Pulmonary artery endothelial cell (primary cell): ENCODE measurements around the gene DBR1. TPM values are rescaled to one million over a fixed set of nuclear protein-coding genes. Genes with fewer than 3 reads are reported as not detected.

ENCODE experiments used
- DNase-seq: peaks from one replicate; pipeline ENCODE4 v3.0.0-alpha.2; 2011; ENCODE audit warnings: low read depth, low spot score
- total RNA-seq: library from RNA; depleted of rRNA; stranded (reverse); fragments of >200 nt; gene quantifications from 2 replicates; pipeline ENCODE4 v1.2.3, GENCODE V29; 2014

The DBR1 gene
- total RNA-seq = 17.9 and 19.5 TPM in 2 replicates

- peak; percentile 24 for DNase-seq
Measured at GRCh38 chr3:138174421-138175131, at the start of gene DBR1. Gene DBR1 (minus strand): TSS chr3:138174921. CDS start chr3:138174795, 126 bp downstream.

GRCh38 chr3:138222942-138223287, 48.2 kb upstream of the DBR1 start:
- no peak for DNase-seq

DNA sequence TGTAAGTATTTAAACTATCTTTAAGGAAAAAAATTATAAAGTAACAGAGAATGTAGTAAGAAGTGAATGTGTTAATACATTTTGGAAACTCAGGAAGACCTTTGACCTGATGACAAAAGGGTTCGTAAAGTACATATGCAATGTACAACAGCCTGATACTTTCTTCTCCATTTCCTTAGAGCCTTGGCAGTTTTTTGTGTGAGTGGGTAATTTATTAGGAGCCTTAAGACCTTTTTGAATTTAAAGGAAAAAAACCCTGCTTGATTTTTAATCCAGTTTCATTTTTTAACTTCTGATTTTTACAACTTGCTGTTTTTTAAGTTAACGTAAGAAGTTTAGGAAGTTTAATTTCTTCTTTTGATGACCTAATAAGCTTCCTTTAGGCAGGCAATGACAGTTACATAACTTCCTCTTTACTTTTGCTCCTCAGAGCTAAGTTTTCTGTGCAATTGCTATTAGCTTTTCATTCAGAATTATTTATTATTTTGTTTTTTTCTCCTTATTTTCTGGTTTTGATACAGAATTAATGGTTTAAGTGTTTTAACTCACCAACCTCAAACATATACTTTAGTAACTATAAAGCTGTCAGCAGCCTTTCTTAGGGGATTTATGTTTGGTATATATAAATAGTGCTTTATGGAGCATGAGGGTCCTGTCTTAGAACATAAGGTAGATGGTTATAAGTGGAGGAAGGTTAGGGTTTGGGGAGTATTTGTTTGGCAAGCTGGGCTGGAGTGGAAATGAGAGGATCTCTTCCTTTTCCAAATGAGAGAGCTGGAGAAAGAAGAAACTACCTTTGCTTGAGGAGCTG, 47.6 kb upstream of the DBR1 start:
- no peak for DNase-seq

DNA sequence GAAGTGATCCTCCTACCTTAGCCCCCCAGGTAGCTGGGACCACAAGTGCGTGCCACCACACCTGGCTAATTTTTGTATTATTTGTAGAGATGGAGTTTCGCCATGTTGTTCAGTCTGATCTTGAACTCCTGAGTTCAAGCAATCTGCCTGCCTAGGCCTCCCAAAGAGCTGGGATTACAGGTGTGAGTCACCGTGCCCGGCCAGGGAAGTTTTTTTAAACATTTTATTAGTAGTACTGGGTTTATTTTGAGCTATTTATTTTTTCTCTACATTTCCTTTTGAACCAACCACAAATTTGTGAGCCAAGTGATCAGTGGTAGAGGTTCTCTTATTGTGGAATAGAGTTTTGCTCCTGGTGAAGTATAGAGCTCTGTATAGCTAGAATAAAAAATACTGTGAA, 46.1 kb upstream of the DBR1 start:
- DNase-seq = no peak

- DNase-seq = no peak
Measured at GRCh38 chr3:138220242-138220641, 45.5 kb upstream of the DBR1 start.

DNA sequence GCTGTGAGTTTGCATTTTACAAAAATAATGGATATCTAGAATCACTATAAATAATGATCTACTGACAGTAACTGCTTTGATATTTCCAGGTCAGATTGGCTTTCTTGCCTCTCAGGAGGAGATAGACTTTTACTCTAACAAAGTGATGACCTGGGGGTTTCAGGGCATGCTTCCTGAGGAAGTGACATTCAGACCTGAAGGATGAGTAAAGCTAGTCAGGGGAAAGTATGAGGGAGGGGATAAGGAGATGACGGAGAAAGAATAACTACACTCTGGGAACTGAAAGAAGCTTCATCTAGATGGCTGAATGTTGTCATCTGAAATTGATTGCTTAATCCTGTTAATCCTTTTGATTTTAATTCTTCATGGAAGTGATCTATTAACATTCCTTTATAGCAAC, 44.5 kb upstream of the DBR1 start:
- peak; percentile 37 for DNase-seq

DNA sequence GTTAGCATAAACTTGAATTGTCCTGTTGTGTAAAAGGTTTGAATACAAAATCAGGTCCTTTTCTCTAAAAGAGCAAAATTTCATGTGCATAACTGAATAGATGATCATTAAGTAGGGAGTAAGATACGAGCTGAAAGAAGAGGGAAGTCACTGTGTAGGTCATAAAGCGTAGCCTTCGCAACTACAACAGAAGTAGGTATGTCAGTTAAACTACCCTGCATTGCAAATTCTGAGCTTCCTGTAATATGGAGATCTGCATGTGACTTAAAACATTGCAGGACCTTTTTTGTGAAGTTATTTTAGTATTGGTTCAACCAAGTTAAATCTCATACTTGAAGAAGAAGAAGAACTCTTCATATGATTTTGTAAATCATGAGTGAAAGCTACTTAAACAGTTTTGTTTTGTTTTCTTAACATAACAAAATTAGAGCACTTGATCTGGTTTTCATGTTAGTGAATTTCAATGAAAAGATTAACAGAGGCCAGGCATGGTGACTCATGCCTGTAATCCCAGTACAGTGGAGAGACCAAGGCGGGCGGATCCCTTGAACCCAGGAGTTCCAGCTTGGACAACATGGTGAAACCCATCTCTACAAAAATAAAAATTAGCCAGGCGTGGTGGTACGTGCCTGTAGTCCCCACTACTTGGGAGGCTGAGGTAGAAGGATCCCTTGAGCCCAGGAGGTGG, 38.8 kb upstream of the DBR1 start:
- no peak for DNase-seq

DNA sequence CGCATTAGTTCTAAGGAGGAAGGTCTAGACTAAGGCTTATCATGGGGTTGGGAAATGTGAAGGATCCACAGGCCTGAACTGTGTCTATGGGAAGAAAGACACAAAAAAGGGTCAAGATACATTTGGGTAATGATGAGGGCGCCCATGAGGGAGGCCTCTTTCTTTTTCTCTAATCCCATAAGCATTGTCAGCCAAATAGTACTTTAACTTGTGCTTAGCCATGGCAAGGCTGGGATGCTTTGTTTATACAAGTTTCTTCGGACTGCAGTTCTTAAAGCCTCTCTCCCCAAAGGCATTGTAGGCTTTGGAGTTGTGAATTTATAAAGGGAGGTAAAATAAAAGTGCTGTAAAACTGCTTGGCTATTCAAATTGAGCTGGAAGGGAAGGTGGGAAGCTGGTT, 35.8 kb upstream of the DBR1 start:
- no peak for DNase-seq

DNA sequence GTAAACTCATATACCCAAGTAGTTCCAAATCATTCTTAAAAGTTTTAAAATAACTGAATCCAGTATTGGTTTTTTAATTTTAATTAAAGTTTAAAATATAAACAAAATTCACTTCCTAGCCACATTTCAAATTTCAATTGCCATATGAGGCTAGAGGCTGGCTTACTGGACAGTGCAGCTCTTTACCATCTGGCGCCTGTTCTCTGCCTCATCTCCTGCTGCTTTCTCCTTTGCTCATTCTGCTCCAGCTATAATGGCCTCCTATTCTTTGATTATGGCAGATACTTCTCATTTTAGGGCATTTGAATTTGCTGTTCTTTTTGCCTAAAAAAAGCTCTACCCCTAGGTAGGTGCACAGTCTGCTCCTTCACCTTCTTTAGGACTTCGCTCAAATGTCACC, 31.5 kb upstream of the DBR1 start:
- DNase-seq = no peak

DNA sequence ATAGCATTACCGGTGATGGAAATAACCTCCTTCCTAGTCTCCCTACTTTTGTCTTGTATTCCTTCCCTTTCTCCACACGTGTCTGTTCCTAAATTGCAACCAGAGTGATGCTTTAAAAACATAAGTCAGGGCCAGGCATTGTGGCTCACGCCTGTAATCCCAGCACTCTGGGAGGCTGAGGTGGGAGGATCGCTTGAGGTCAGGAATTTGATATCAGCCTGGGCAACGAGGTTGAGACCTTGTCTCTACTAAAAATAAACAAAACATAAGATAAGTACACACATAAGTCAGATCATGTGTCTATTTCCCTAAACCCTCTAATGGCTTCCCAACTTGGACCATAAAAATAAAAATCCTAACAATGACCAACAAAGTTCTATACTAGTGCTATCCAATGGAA, 30.8 kb upstream of the DBR1 start:
- DNase-seq = no peak

GRCh38 chr3:138203938-138204337, 29.2 kb upstream of the DBR1 start:
- DNase-seq = no peak

- no peak for DNase-seq
Measured at GRCh38 chr3:138202945-138203701, 28.4 kb upstream of the DBR1 start.

DNA sequence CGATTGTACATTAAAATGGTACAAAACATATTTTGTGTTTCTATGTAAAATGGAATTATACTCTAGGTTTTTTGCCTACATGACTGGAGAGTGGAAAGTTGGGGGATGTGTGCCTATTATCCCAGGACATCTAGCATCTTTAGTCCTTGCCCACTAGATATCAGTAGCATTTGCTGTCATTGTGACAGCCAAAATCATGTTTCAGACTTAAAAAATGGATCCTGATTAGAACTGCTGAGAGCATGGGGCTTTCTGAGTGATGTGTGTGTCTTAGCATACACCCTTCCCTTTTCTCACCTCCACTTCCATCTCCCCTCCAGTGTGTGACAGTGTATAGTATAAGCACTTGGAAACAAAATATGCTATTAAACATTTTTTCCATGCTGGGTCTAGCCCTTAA, 25.7 kb upstream of the DBR1 start:
- DNase-seq = no peak

DNA sequence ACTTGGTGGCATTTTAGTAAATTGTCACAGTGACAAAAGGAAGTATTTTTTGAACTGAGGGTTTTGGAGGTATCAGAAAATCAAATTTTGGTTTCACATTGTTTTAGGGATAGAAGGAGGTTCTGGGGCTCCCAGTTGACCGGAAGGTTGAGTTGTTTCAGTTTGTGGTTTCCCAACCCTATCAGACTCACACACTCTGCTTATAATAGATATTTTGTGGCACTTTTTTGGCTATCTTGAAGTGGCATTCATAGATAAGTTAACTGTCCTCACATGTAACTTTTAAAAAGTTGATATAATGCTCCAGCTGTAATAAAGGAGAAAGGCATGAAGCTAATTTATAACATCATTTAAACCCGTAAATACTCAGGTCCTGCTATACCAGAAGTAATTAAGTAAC, 25.1 kb upstream of the DBR1 start:
- DNase-seq = no peak

- no peak for DNase-seq
Measured at GRCh38 chr3:138197524-138197923, 22.8 kb upstream of the DBR1 start.

GRCh38 chr3:138197058-138197457, 22.3 kb upstream of the DBR1 start:
- no peak for DNase-seq

GRCh38 chr3:138196023-138196422, 21.3 kb upstream of the DBR1 start:
- no peak for DNase-seq

- no peak for DNase-seq
Measured at GRCh38 chr3:138195481-138195880, 20.8 kb upstream of the DBR1 start.

GRCh38 chr3:138188013-138188730, 13.5 kb upstream of the DBR1 start:
- no peak for DNase-seq

DNA sequence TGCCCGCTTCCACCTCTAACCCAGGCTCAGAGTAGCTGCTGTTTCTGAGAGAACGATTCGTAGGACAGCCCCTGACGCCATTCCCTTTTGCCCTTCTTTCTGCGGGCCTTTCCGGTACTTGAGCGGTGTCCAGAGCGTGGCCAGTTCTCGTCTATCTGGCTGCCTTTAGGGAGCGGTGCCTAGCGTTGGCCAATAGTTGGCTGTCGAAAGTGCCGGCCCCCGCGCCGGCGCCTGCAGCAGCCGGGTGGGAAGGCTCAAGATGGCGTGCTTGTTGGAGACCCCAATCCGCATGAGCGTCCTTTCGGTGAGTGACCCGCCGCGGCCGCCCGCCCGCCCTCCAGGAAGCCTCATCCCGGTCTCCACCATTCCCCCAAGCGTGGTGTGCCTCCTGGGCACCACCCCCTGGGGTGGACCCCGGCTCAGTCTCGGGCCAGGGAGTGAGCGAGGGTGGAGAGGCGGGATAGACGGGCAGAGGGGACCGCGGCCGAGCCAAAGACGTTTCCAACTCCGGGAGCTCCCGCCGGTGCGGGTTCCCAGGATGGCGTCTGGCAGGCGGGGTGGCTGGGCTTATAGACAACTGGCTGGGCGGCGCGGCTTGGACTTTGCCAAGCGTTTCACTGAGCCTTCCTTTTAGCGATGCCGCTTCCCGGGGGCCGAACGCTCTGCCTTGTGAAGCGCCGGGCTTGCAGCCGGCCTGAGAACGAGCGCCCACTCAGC, 12.7 kb upstream of the DBR1 start, which contains the start of gene ARMC8:
TSS of gene ARMC8 (plus strand) at position 6 of the 717 bp plus-strand sequence. CDS start at position 260, 254 bp downstream.
- peak; percentile 4 for DNase-seq
